ENCODE results near the gene CHRNA5.

CHRNA5 gene

GRCh38 chr15:78640527-78641101 lies 75.3 kb downstream of the CHRNA5 start:
- no peak for DNase-seq (ENCODE audit: low read depth, low spot score)

- DNase-seq (ENCODE audit: low read depth, low spot score): peak; percentile 92
Observed at GRCh38 chr15:78641102-78641748, 75.9 kb downstream of the CHRNA5 start, which contains the start of gene CHRNB4. TSS of gene CHRNB4 (minus strand) at chr15:78641210. CDS start at chr15:78641133, 77 bp downstream.

- DNase-seq (ENCODE audit: low read depth, low spot score): no peak
Observed at GRCh38 chr15:78641749-78642275, 76.5 kb downstream of the CHRNA5 start.

GRCh38 chr15:78642331-78642730 lies 77.0 kb downstream of the CHRNA5 start:
- no peak for DNase-seq (ENCODE audit: low read depth, low spot score)

Measured in ELF-1 (cell line).